Activated naive CD8-positive, alpha-beta T cell treated with anti-CD3 and anti-CD28 coated beads, Interleukin-2, amount 50 U/mL, for 24 hours (primary cell): ENCODE results near the gene FOXRED2.

Source experiments
- ATAC-seq: fragments of 150-1000 bp; cut with Tn5 transposase; one replicate; pipeline ENCODE4 v1.10.0; 2021
- DNase-seq: peaks from one replicate; pipeline ENCODE4 v3.0.0; 2021
- H3K27ac Mint-ChIP-seq: one replicate; pipeline ENCODE4 v1.8.0; 2021; ENCODE audit warnings: mild to moderate bottlenecking, mixed read lengths
- H3K27me3 Mint-ChIP-seq: one replicate; pipeline ENCODE4 v1.8.0; 2021; ENCODE audit warnings: mixed read lengths
- H3K36me3 Mint-ChIP-seq: one replicate; pipeline ENCODE4 v1.8.0; 2021; ENCODE audit warnings: low read depth, mixed read lengths
- H3K4me1 Mint-ChIP-seq: one replicate; pipeline ENCODE4 v1.8.0; 2021; ENCODE audit warnings: mixed read lengths
- H3K4me3 Mint-ChIP-seq: one replicate; pipeline ENCODE4 v1.8.0; 2021; ENCODE audit warnings: mild to moderate bottlenecking, moderate library complexity, mixed read lengths
- H3K9me3 Mint-ChIP-seq: one replicate; pipeline ENCODE4 v1.8.0; 2021; ENCODE audit warnings: mixed read lengths

The FOXRED2 gene

GRCh38 chr22:36469094-36469710 lies 37.6 kb downstream of the FOXRED2 start:
- Mint-ChIP-seq H3K36me3 (peaks cover 10% of the 10 kb centered on the region), H3K27ac (no peak overlapping the region), H3K4me1 (peaks cover 31% of the 10 kb centered on the region), H3K4me3 (no peak overlapping the region), H3K27me3 (no peaks in the 10 kb centered on the region), H3K9me3 (no peaks in the 10 kb centered on the region)
- no peak for DNase-seq
- no peak for ATAC-seq

GRCh38 chr22:36467946-36468345 lies 38.9 kb downstream of the FOXRED2 start:
- H3K4me1 Mint-ChIP-seq = peaks cover 31% of the 10 kb centered on the region
- DNase-seq (peak; percentile 56), ATAC-seq (peak; percentile 49)
- no peaks in the 10 kb centered on the region for H3K27me3 Mint-ChIP-seq
- peak overlapping the region; percentile 59 for H3K27ac Mint-ChIP-seq
- H3K36me3 Mint-ChIP-seq = peaks cover 9% of the 10 kb centered on the region
- H3K4me3 Mint-ChIP-seq = no peak overlapping the region
- H3K9me3 Mint-ChIP-seq = no peaks in the 10 kb centered on the region

- Mint-ChIP-seq H3K27ac (peak overlapping the region; percentile 64), H3K9me3 (no peaks in the 10 kb centered on the region), H3K4me3 (no peak overlapping the region), H3K4me1 (peaks cover 31% of the 10 kb centered on the region), H3K36me3 (peaks cover 7% of the 10 kb centered on the region), H3K27me3 (no peaks in the 10 kb centered on the region)
- ATAC-seq = no peak
- DNase-seq = no peak
These were observed 39.6 kb downstream of the FOXRED2 start for GRCh38 chr22:36467042-36467810.

- Mint-ChIP-seq H3K4me1 (peaks cover 31% of the 10 kb centered on the region), H3K36me3 (peaks cover 4% of the 10 kb centered on the region), H3K4me3 (no peak overlapping the region), H3K9me3 (no peaks in the 10 kb centered on the region), H3K27me3 (no peaks in the 10 kb centered on the region), H3K27ac (peak overlapping the region; percentile 64)
- no peak for ATAC-seq
- no peak for DNase-seq
These were observed 40.6 kb downstream of the FOXRED2 start for GRCh38 chr22:36466258-36466657.

DNA sequence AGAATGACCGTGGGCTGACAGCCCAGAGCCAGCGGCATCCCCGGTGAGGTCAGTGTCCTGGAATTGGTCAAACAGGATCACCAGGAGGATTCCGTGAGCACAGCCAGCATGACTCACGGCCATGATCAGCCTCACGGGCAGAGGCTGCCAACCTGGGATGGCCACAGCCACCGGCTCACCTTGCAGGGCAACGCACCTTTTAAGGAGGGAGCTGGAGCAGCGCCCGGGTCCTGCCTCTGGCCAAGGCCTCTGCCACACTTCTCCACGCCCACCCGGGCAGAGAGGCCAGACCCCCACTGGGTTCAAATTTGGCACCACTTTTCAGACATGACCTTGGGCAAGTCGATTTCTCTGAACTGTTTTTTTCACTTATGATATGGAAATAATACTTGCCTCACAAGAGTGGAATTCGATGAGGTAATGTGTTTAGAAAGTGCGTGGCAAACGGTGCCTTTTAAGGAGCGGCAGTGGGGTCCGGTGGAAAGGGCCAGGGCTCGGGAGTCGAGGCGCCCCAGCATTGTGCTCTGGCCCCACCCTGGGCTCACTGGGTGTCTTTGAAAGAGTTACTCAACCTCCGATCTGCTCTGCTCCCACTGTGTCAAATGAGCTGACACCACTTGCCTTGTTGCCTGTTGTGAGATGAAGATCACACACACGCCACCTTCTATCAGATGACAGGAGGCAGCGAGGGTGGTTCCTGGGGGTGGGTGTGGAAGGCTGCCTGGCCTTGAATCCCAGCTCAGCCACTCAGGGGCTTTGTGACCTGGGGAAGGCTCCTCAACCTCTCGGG lies 41.4 kb downstream of the FOXRED2 start:
- Mint-ChIP-seq H3K36me3 (peaks cover 4% of the 10 kb centered on the region), H3K27ac (no peak overlapping the region), H3K9me3 (no peaks in the 10 kb centered on the region), H3K4me3 (no peak overlapping the region), H3K4me1 (peaks cover 30% of the 10 kb centered on the region), H3K27me3 (no peaks in the 10 kb centered on the region)
- ATAC-seq = no peak
- DNase-seq = no peak

GRCh38 chr22:36464715-36465231 lies 42.1 kb downstream of the FOXRED2 start:
- no peak for DNase-seq
- Mint-ChIP-seq H3K27ac (no peak overlapping the region), H3K36me3 (no peaks in the 10 kb centered on the region), H3K4me1 (peaks cover 24% of the 10 kb centered on the region), H3K27me3 (no peaks in the 10 kb centered on the region), H3K9me3 (no peaks in the 10 kb centered on the region), H3K4me3 (no peak overlapping the region)
- ATAC-seq = no peak

DNA sequence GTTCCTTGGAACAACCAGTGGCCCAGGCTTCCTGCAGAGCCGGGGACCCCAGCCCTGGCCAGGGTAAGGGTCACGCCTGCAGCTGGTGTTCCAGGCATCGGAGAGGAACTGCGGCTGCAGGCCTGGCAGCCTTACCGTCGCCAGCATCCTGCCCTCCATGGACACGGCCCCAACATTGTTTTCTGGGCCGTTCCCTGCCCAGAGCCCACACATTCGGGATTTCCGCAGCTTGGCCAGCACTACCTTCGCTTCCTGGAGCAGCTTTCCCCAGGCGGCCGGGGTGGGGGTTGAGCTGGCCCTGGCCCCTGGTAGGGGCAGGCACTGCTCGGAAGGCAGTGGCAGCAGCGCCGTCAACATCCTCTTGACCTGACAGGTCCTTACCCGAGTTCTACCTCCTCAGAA lies 43.1 kb downstream of the FOXRED2 start:
- DNase-seq (no peak), ATAC-seq (no peak)
- Mint-ChIP-seq H3K36me3 (no peaks in the 10 kb centered on the region), H3K27ac (no peak overlapping the region), H3K4me1 (peaks cover 22% of the 10 kb centered on the region), H3K4me3 (no peak overlapping the region), H3K9me3 (no peaks in the 10 kb centered on the region), H3K27me3 (no peaks in the 10 kb centered on the region)

GRCh38 chr22:36461665-36462649 lies 44.9 kb downstream of the FOXRED2 start:
- Mint-ChIP-seq H3K9me3 (no peaks in the 10 kb centered on the region), H3K4me3 (no peak overlapping the region), H3K27ac (no peak overlapping the region), H3K4me1 (peaks cover 4% of the 10 kb centered on the region), H3K27me3 (no peaks in the 10 kb centered on the region), H3K36me3 (no peaks in the 10 kb centered on the region)
- no peak for ATAC-seq
- no peak for DNase-seq

GRCh38 chr22:36460202-36460601 lies 46.6 kb downstream of the FOXRED2 start:
- Mint-ChIP-seq H3K9me3 (no peaks in the 10 kb centered on the region), H3K4me3 (no peak overlapping the region), H3K27ac (no peak overlapping the region), H3K4me1 (peaks cover 11% of the 10 kb centered on the region), H3K27me3 (no peaks in the 10 kb centered on the region), H3K36me3 (no peaks in the 10 kb centered on the region)
- ATAC-seq = no peak
- no peak for DNase-seq

DNA sequence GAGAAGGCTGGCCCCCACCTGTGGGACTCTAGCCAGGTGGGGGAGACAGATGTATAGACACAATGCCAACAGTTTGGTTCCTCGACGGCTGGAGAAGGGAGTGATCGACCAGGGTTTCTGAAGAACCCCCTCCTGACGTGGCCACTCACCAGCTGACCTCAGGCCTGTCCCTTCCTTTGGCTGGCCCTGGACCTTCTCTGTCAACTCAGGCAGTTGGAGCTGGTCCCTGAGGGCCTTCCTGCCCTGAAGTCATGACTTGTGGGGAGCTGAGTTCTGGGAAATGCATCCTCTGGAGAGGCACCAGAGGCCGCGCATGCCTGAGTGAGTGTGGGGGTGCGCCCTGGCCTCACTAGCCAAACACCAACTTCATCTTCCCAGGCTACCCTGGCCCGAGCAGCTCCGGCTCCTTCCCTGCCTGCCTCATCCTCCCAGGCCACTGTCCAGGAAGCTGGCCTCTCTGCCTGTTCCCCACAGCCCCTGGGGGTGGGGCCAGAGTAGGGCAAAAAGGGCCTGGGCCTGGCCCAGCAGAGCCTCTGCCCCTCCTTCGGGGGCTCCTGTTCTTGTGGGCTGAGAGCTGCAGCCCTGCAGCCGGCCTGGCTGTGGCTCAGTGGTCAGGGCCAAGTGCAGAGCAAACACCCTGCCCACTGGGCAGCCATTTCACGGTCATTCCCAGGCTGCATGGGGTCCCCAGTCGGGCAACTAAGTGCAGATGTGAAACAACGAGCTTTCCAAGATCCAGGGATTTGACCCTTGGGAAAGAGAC lies 49.0 kb downstream of the FOXRED2 start:
- H3K27ac Mint-ChIP-seq = peak overlapping the region; percentile 22
- H3K4me1 Mint-ChIP-seq = peaks cover 22% of the 10 kb centered on the region
- no peaks in the 10 kb centered on the region for H3K36me3 Mint-ChIP-seq
- no peak for DNase-seq
- H3K9me3 Mint-ChIP-seq = no peaks in the 10 kb centered on the region
- no peak for ATAC-seq
- no peaks in the 10 kb centered on the region for H3K27me3 Mint-ChIP-seq
- H3K4me3 Mint-ChIP-seq = no peak overlapping the region

DNA sequence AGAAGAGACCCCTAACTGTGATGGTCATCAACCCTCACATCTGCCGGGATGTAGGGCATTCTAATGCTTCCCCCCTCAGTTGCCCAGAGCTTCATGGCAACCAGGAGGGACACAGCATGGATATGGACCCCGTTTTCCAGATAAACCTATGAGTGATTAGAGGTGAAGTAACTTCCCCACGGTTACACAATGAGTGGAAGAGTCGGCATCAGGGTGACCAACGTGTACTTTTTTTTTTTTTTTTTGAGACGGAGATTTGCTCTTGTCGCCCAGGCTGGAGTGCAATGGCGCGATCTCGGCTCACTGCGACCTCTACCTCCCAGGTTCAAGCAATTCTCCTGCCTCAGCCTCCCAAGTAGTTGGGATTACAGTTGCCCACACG lies 50.4 kb downstream of the FOXRED2 start:
- ATAC-seq (no peak), DNase-seq (no peak)
- H3K9me3 Mint-ChIP-seq = no peaks in the 10 kb centered on the region
- H3K36me3 Mint-ChIP-seq = no peaks in the 10 kb centered on the region
- H3K27me3 Mint-ChIP-seq = no peaks in the 10 kb centered on the region
- no peak overlapping the region for H3K27ac Mint-ChIP-seq
- H3K4me3 Mint-ChIP-seq = no peak overlapping the region
- H3K4me1 Mint-ChIP-seq = peaks cover 36% of the 10 kb centered on the region

- Mint-ChIP-seq H3K4me1 (peaks cover 43% of the 10 kb centered on the region), H3K4me3 (peak overlapping the region; percentile 58)
- no peak for DNase-seq
These were observed 51.0 kb downstream of the FOXRED2 start for GRCh38 chr22:36455571-36456463.

More at GRCh38 chr22:36455571-36456463, 51.0 kb downstream of the FOXRED2 start:
- no peaks in the 10 kb centered on the region for H3K36me3 Mint-ChIP-seq
- peak overlapping the region; percentile 83 for H3K27ac Mint-ChIP-seq
- H3K9me3 Mint-ChIP-seq = no peaks in the 10 kb centered on the region
- H3K27me3 Mint-ChIP-seq = no peaks in the 10 kb centered on the region
- no peak for ATAC-seq
